ENCODE results near the gene RBM23.

RBM23 gene

DNA sequence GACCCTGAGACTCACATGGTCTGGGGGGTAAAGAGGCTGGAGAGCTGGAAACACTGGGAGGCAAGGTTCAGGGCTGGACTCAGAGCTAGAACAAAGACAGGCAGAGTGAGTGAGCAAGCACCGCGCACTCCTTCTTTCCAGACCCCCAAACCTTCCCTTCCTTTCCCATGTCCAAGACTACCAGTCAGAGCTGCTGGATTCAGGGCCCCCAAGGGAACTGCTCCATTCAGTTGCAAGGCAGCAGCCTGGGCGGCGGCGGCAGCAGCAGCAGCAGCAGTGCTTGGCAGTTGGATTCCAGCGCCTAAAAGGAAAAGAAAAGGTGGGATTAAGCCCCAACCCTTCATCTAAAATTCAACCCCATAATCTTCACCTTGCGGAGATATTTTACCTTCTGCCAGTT, 17.1 kb downstream of the RBM23 start:
- H3K9me3 ChIP-seq (ENCODE audit: control insufficient read depth in 5 of 5, low read length in 5 of 5), result no peaks in the 10 kb centered on the region
- H3K4me1 ChIP-seq (ENCODE audit: control insufficient read depth in 5 of 5, insufficient read depth in 5 of 5, low read length in 5 of 5), result peaks cover 0 to 9% (median 0%) of the 10 kb centered on the region in 5 donors
- H3K36me3 ChIP-seq (ENCODE audit: control insufficient read depth in 5 of 5, insufficient read depth in 5 of 5, low read length in 5 of 5), result peaks cover 21 to 68% (median 58%) of the 10 kb centered on the region in 5 donors
- H3K27me3 ChIP-seq (ENCODE audit: control insufficient read depth in 5 of 5, insufficient read depth in 4 of 5, low read length in 5 of 5), result no peaks in the 10 kb centered on the region
- no peak overlapping the region for H3K9ac ChIP-seq (ENCODE audit: low read length in 5 of 5)
- no peak overlapping the region for H3K27ac ChIP-seq (ENCODE audit: low read depth, low read length)
- no peak overlapping the region for H3K4me3 ChIP-seq (ENCODE audit: low read depth in 1 of 5, low read length in 5 of 5)

DNA sequence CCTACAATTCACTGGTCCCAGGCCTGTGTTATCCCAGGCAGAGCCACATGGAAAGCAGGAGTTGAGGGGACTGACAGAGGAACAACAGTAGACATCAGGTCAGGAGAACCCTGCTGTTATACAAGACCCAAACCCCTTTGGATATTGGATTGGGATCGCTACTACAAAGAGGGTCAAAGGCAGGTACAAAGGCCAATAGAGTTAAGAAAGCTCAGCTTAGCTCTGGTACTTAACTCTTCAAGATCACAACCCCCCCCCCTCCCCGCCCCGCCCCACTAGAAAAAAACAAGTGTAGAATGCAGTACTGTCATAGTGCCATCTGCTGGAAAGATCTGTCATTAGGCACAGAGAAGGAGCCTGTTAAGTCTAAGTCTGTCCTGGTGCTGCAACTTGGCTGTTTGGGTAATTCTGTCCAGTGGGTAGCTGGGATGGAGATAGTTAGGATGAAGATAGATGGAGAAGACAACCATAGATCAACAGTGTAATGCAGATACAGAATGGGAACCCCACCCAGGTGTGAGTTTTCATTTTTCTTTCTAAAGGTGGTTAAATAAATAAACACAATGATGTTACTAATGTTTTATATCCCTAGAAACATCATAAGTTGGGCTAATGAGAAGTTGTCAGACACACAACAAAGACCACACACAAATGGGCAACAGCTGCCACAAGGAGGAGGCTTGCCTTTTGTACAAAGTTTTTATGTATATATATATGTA, 18.7 kb downstream of the RBM23 start:
- Histone ChIP-seq H3K4me1 (ENCODE audit: control insufficient read depth in 5 of 5, insufficient read depth in 5 of 5, low read length in 5 of 5) (peaks cover 0 to 9% (median 0%) of the 10 kb centered on the region in 5 donors), H3K9me3 (ENCODE audit: control insufficient read depth in 5 of 5, low read length in 5 of 5) (no peaks in the 10 kb centered on the region), H3K4me3 (ENCODE audit: low read depth in 1 of 5, low read length in 5 of 5) (no peak overlapping the region), H3K9ac (ENCODE audit: low read length in 5 of 5) (no peak overlapping the region), H3K27me3 (ENCODE audit: control insufficient read depth in 5 of 5, insufficient read depth in 4 of 5, low read length in 5 of 5) (no peaks in the 10 kb centered on the region), H3K27ac (ENCODE audit: low read depth, low read length) (no peak overlapping the region), H3K36me3 (ENCODE audit: control insufficient read depth in 5 of 5, insufficient read depth in 5 of 5, low read length in 5 of 5) (peaks cover 15 to 53% (median 44%) of the 10 kb centered on the region in 5 donors)

DNA sequence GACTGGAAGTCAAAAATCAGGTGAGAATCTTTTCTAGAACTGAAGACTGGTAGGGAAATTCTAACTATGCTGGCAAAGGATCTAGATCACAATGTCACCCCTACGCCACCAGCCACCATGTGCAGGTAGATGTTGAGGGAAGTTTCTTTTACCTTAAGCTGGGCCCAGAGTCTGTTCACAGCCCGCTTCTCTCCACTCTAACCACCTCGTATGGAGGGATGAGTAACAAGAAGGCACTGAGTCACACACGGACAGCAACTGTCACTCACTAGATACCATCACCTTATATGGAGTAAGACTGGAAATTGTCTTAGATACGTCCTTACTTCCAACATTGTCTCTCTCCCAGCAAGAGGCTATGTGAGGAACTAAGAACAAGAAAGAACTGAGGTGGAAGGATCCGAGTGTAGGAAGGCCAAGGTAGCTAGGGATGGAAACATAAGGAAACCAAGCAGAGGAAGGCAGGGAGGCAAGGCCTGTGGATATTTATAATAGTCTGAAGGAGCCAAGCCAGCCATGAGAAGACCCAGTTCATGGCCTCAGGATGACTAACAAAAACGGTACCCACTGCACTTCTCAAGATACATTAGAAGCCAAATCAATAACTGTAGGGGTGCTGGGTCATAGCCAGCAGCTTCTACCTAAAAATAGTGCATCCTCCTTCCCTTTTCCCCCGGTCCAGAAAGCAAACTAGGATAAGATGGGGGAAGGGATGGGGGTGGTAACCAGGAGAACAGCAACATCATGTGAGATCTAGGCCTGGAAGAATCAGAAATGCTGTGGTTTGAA, 20.5 kb downstream of the RBM23 start:
- H3K9me3 ChIP-seq (ENCODE audit: control insufficient read depth in 5 of 5, low read length in 5 of 5), result no peaks in the 10 kb centered on the region
- peaks cover 4 to 36% (median 27%) of the 10 kb centered on the region in 5 donors for H3K36me3 ChIP-seq (ENCODE audit: control insufficient read depth in 5 of 5, insufficient read depth in 5 of 5, low read length in 5 of 5)
- H3K9ac ChIP-seq (ENCODE audit: low read length in 5 of 5), result no peak overlapping the region
- no peak overlapping the region for H3K27ac ChIP-seq (ENCODE audit: low read depth, low read length)
- H3K4me3 ChIP-seq (ENCODE audit: low read depth in 1 of 5, low read length in 5 of 5), result no peak overlapping the region
- no peaks in the 10 kb centered on the region for H3K27me3 ChIP-seq (ENCODE audit: control insufficient read depth in 5 of 5, insufficient read depth in 4 of 5, low read length in 5 of 5)
- peaks cover 0 to 3% (median 0%) of the 10 kb centered on the region in 5 donors for H3K4me1 ChIP-seq (ENCODE audit: control insufficient read depth in 5 of 5, insufficient read depth in 5 of 5, low read length in 5 of 5)

- Histone ChIP-seq H3K27me3 (ENCODE audit: control insufficient read depth in 5 of 5, insufficient read depth in 4 of 5, low read length in 5 of 5) (no peaks in the 10 kb centered on the region), H3K9ac (ENCODE audit: low read length in 5 of 5) (no peak overlapping the region), H3K27ac (ENCODE audit: low read depth, low read length) (no peak overlapping the region), H3K9me3 (ENCODE audit: control insufficient read depth in 5 of 5, low read length in 5 of 5) (no peaks in the 10 kb centered on the region), H3K4me3 (ENCODE audit: low read depth in 1 of 5, low read length in 5 of 5) (no peak overlapping the region), H3K36me3 (ENCODE audit: control insufficient read depth in 5 of 5, insufficient read depth in 5 of 5, low read length in 5 of 5) (peaks cover 4 to 25% (median 19%) of the 10 kb centered on the region in 5 donors), H3K4me1 (ENCODE audit: control insufficient read depth in 5 of 5, insufficient read depth in 5 of 5, low read length in 5 of 5) (no peaks in the 10 kb centered on the region)
These were observed 21.6 kb downstream of the RBM23 start for GRCh38 chr14:22897357-22897756.

GRCh38 chr14:22896760-22897159, 22.2 kb downstream of the RBM23 start:
- Histone ChIP-seq H3K27ac (ENCODE audit: low read depth, low read length) (no peak overlapping the region), H3K27me3 (ENCODE audit: control insufficient read depth in 5 of 5, insufficient read depth in 4 of 5, low read length in 5 of 5) (no peaks in the 10 kb centered on the region), H3K9me3 (ENCODE audit: control insufficient read depth in 5 of 5, low read length in 5 of 5) (no peaks in the 10 kb centered on the region), H3K4me1 (ENCODE audit: control insufficient read depth in 5 of 5, insufficient read depth in 5 of 5, low read length in 5 of 5) (no peaks in the 10 kb centered on the region), H3K4me3 (ENCODE audit: low read depth in 1 of 5, low read length in 5 of 5) (no peak overlapping the region), H3K36me3 (ENCODE audit: control insufficient read depth in 5 of 5, insufficient read depth in 5 of 5, low read length in 5 of 5) (peaks cover 4 to 19% (median 13%) of the 10 kb centered on the region in 5 donors), H3K9ac (ENCODE audit: low read length in 5 of 5) (no peak overlapping the region)

DNA sequence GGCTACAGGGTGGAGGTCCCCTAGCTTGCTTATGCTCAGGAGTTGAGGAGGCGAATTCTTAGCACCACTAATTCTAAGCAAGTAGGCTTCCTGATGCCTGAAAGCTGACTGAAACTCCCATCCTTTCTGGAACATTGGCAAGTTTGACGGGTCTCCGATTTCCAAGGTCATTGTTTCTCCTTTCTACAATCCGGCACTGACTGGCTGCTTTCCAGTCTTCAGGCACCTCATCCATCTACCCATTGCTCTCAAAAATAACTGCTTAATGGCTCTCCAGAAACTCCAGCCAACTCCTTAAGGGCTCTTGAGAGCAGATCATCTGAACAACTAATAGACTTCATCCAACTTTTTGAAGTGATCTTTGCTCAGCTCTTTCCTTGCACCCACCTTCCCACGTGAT, 22.6 kb downstream of the RBM23 start:
- H3K27ac ChIP-seq (ENCODE audit: low read depth, low read length), result no peak overlapping the region

DNA sequence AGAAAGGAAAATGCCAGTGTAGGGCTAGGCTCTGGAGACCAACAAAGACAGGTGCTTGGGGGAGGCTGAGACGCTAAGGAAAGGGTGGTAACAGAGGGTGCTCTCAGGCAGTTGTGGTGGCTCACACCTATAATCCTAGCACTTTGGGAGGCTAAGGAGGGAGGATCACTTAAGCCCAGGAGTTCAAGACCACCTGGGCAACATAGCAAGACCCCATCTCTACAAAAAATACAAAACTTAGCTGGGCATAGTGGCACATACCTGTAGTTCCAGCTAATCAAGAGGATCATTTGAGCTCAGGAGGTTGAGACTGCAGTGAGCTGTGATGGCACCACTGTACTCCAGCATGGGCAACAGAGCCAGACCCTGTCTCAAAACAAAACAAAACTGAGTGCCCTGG, 23.5 kb downstream of the RBM23 start:
- Histone ChIP-seq H3K9me3 (ENCODE audit: control insufficient read depth in 5 of 5, low read length in 5 of 5) (no peaks in the 10 kb centered on the region), H3K4me1 (ENCODE audit: control insufficient read depth in 5 of 5, insufficient read depth in 5 of 5, low read length in 5 of 5) (no peaks in the 10 kb centered on the region), H3K27ac (ENCODE audit: low read depth, low read length) (no peak overlapping the region), H3K36me3 (ENCODE audit: control insufficient read depth in 5 of 5, insufficient read depth in 5 of 5, low read length in 5 of 5) (peaks cover 0 to 6% (median 2%) of the 10 kb centered on the region in 5 donors), H3K27me3 (ENCODE audit: control insufficient read depth in 5 of 5, insufficient read depth in 4 of 5, low read length in 5 of 5) (no peaks in the 10 kb centered on the region), H3K4me3 (ENCODE audit: low read depth in 1 of 5, low read length in 5 of 5) (no peak overlapping the region), H3K9ac (ENCODE audit: low read length in 5 of 5) (no peak overlapping the region)

More for the DNA sequence above, 22.6 kb downstream of the RBM23 start:
- peaks cover 4 to 15% (median 9%) of the 10 kb centered on the region in 5 donors for H3K36me3 ChIP-seq (ENCODE audit: control insufficient read depth in 5 of 5, insufficient read depth in 5 of 5, low read length in 5 of 5)
- H3K4me1 ChIP-seq (ENCODE audit: control insufficient read depth in 5 of 5, insufficient read depth in 5 of 5, low read length in 5 of 5), result no peaks in the 10 kb centered on the region
- no peak overlapping the region for H3K9ac ChIP-seq (ENCODE audit: low read length in 5 of 5)
- no peaks in the 10 kb centered on the region for H3K9me3 ChIP-seq (ENCODE audit: control insufficient read depth in 5 of 5, low read length in 5 of 5)
- no peak overlapping the region for H3K4me3 ChIP-seq (ENCODE audit: low read depth in 1 of 5, low read length in 5 of 5)
- no peaks in the 10 kb centered on the region for H3K27me3 ChIP-seq (ENCODE audit: control insufficient read depth in 5 of 5, insufficient read depth in 4 of 5, low read length in 5 of 5)

DNA sequence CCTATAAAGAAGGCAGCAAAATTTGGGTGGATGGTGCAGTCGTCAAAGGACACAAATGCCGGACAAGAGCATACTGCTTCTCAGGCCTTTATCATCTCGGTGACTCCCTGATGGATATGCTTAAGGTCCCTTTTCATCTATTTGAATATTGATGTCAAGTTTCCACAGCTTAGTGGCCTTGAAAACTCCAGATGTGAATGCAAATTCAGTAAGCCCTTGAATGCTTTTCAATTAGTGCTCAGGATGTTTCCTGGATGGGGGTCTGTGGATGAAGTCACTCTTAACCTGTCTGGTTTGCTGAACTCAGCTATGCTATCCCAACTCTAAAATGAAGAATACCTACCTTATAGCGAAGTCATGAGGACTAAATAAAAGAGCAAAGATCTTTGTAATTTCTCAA, 25.2 kb downstream of the RBM23 start:
- Histone ChIP-seq H3K9ac (ENCODE audit: low read length in 5 of 5) (no peak overlapping the region), H3K27ac (ENCODE audit: low read depth, low read length) (no peak overlapping the region), H3K9me3 (ENCODE audit: control insufficient read depth in 5 of 5, low read length in 5 of 5) (no peaks in the 10 kb centered on the region), H3K4me3 (ENCODE audit: low read depth in 1 of 5, low read length in 5 of 5) (no peak overlapping the region), H3K27me3 (ENCODE audit: control insufficient read depth in 5 of 5, insufficient read depth in 4 of 5, low read length in 5 of 5) (no peaks in the 10 kb centered on the region), H3K4me1 (ENCODE audit: control insufficient read depth in 5 of 5, insufficient read depth in 5 of 5, low read length in 5 of 5) (no peaks in the 10 kb centered on the region), H3K36me3 (ENCODE audit: control insufficient read depth in 5 of 5, insufficient read depth in 5 of 5, low read length in 5 of 5) (no peaks in the 10 kb centered on the region)

DNA sequence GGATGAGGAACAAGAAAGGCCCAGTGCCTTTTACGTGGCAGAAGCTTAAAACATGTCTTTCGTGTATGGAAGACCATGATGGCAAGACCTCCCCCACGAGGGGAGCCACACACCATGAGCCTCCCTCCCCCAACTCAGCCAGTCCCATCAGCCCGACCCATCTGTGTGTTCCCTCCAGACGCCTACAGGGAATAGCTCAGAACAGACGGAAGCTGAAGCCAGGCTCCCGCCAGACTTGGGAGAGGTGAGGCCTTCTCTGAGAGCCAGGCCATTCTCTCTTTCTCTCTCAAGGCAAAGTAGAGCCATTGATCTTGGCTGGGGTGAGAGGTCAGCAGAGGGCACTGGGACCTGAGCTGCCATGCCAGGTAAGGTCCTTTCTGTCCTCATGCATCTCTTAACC, 26.5 kb downstream of the RBM23 start:
- Histone ChIP-seq H3K9me3 (ENCODE audit: control insufficient read depth in 5 of 5, low read length in 5 of 5) (no peaks in the 10 kb centered on the region), H3K36me3 (ENCODE audit: control insufficient read depth in 5 of 5, insufficient read depth in 5 of 5, low read length in 5 of 5) (no peaks in the 10 kb centered on the region), H3K4me3 (ENCODE audit: low read depth in 1 of 5, low read length in 5 of 5) (no peak overlapping the region), H3K27me3 (ENCODE audit: control insufficient read depth in 5 of 5, insufficient read depth in 4 of 5, low read length in 5 of 5) (no peaks in the 10 kb centered on the region), H3K27ac (ENCODE audit: low read depth, low read length) (no peak overlapping the region), H3K4me1 (ENCODE audit: control insufficient read depth in 5 of 5, insufficient read depth in 5 of 5, low read length in 5 of 5) (peaks cover 0 to 2% (median 0%) of the 10 kb centered on the region in 5 donors), H3K9ac (ENCODE audit: low read length in 5 of 5) (no peak overlapping the region)

- Histone ChIP-seq H3K9ac (ENCODE audit: low read length in 5 of 5) (no peak overlapping the region), H3K36me3 (ENCODE audit: control insufficient read depth in 5 of 5, insufficient read depth in 5 of 5, low read length in 5 of 5) (no peaks in the 10 kb centered on the region), H3K27me3 (ENCODE audit: control insufficient read depth in 5 of 5, insufficient read depth in 4 of 5, low read length in 5 of 5) (peaks cover 0 to 3% (median 0%) of the 10 kb centered on the region in 5 donors), H3K27ac (ENCODE audit: low read depth, low read length) (no peak overlapping the region), H3K4me3 (ENCODE audit: low read depth in 1 of 5, low read length in 5 of 5) (no peak overlapping the region), H3K4me1 (ENCODE audit: control insufficient read depth in 5 of 5, insufficient read depth in 5 of 5, low read length in 5 of 5) (peaks cover 0 to 15% (median 12%) of the 10 kb centered on the region in 5 donors), H3K9me3 (ENCODE audit: control insufficient read depth in 5 of 5, low read length in 5 of 5) (no peaks in the 10 kb centered on the region)
These were observed 28.5 kb downstream of the RBM23 start for GRCh38 chr14:22890416-22890815.

Measured in subcutaneous abdominal adipose tissue (tissue), 5 donors.